ENCODE results near the gene IL36G. TPM values are rescaled to one million over a fixed set of nuclear protein-coding genes. Genes with fewer than 3 reads are reported as not detected.
A peak's percentile ranks its signal among the peaks of the same experiment; 100 is the strongest.

Gene IL36G
- total RNA-seq, 2 experiments from 2014 or later, result not detected

DNA sequence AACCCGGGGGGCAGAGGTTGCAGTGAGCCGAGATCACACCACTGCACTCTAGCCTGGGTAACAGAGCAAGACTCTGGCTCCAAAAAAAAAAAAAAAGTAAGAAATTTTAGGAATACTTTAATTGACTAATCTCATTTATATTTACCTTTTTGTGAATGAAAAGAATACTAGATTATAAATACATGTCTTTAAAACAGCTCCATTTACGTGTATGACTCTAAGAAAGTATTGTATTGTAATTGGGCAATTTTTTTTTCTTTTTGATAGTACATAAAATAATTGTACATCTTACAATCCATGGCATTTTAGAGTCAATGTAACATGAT lies 35.5 kb downstream of the IL36G start:
- DNase-seq (no peak), ATAC-seq (ENCODE audit: low read depth) (no peak)
- peaks cover 8% of the 10 kb centered on the region for H3K36me3 Mint-ChIP-seq
- no peak overlapping the region for H3K27ac Mint-ChIP-seq
- H3K27me3 Mint-ChIP-seq, result peaks cover 6% of the 10 kb centered on the region
- peaks cover 5% of the 10 kb centered on the region for H3K4me1 Mint-ChIP-seq
- H3K9me3 Mint-ChIP-seq, result peaks cover 10% of the 10 kb centered on the region
- POLR2A ChIA-PET, result no interaction called here
- H3K4me3 Mint-ChIP-seq, result no peak overlapping the region

DNA sequence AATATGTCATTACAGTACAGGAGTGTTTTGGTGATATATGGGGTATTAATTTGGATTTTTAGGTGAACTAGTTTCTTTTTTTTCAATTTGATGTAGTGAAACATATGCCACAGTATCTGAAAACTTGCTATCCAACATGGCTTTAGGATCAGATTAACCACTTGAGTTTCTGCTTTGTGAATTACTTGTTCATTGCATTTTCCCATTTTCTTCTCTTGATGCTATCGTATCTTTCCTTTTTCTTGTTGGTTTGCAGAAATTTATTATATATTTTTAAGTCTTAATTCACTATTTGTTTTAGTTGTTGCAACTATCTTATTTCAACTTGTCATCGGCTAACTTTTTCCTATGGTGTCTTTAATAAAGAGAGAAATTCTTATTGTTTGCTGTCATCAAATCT lies 36.3 kb downstream of the IL36G start:
- Mint-ChIP-seq H3K4me3 (no peak overlapping the region), H3K36me3 (peaks cover 10% of the 10 kb centered on the region), H3K4me1 (peaks cover 5% of the 10 kb centered on the region), H3K27ac (no peak overlapping the region), H3K27me3 (peaks cover 6% of the 10 kb centered on the region), H3K9me3 (peaks cover 15% of the 10 kb centered on the region)
- POLR2A ChIA-PET, result no interaction called here
- no peak for DNase-seq
- ATAC-seq (ENCODE audit: low read depth), result no peak

DNA sequence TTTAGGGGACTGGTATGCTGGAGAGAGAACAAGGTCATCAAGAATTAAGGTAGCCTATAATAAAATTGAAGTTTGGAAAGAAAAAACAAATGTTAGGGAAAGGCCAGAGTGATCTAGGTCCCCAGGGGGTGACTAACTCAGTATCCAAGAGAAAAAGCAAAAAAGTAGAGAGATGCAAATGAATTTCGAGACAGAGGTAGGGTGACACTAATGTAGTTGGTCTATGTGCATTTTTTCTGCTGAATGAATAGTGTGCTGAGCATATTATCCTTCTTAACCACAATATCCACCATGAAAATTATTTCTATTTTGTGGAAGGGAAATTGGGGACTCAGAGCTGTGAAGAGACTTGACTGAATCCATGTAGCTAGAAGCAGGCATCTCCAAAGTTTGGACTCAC lies 37.2 kb downstream of the IL36G start:
- Mint-ChIP-seq H3K4me3 (no peak overlapping the region), H3K9me3 (peaks cover 16% of the 10 kb centered on the region)

DNA sequence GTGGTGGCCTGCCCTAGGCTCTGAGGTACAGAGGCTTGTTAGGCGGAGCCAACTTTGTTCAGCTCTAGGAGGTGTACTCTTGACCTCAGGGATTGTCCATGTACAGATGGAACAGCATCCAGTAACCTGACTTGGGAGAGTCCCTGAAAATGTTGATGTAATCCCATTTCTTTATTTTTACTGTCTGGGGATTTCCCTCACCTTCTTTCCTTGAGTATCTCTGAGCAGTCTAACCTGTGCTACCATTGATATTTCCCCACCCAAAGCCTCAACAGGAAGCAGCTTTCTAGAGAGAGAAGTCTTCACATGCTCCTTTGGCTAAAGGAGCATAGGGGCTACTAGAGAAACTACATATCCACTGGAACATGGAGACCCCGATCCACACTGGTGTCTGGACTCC lies 37.8 kb downstream of the IL36G start:
- Mint-ChIP-seq H3K9me3 (peaks cover 16% of the 10 kb centered on the region), H3K4me1 (peaks cover 4% of the 10 kb centered on the region), H3K27me3 (peaks cover 8% of the 10 kb centered on the region), H3K4me3 (no peak overlapping the region), H3K27ac (no peak overlapping the region), H3K36me3 (peaks cover 10% of the 10 kb centered on the region)
- ATAC-seq (ENCODE audit: low read depth) (peak; percentile 42), DNase-seq (no peak)
- POLR2A ChIA-PET, result no interaction called here

More for the DNA sequence above, 37.2 kb downstream of the IL36G start:
- Mint-ChIP-seq H3K36me3 (peaks cover 10% of the 10 kb centered on the region), H3K27me3 (peaks cover 8% of the 10 kb centered on the region), H3K27ac (no peak overlapping the region), H3K4me1 (peaks cover 4% of the 10 kb centered on the region)
- POLR2A ChIA-PET, result no interaction called here
- no peak for DNase-seq
- no peak for ATAC-seq (ENCODE audit: low read depth)

DNA sequence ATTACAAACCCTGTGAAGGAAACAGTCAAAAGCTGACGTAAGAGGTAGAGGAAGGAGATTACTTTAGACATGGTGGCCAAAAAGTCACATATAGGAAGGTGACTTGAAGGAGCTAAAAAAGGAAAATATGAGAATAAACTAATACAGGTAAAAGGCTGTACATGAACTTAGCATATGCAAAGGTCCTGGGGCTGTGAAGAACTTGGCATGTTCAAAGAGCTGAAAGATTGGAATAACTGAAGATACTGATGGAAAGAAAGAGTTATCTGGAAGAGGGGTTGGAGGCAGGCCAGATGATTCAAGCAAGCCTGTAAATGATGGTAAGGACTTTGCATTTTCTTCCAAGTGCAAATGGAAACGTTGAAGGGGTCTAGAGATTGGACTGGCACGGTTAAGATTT lies 40.7 kb downstream of the IL36G start:
- peaks cover 16% of the 10 kb centered on the region for H3K27me3 Mint-ChIP-seq
- no peak overlapping the region for H3K4me3 Mint-ChIP-seq
- ATAC-seq (ENCODE audit: low read depth) (no peak), DNase-seq (no peak)
- H3K9me3 Mint-ChIP-seq, result peaks cover 13% of the 10 kb centered on the region
- POLR2A ChIA-PET, result interaction anchor here (0.6 kb wide), 1 partner anchor 362 kb away, joined by 3 read pairs; no protein-coding TSS in a partner anchor
- H3K4me1 Mint-ChIP-seq, result no peaks in the 10 kb centered on the region
- no peak overlapping the region for H3K27ac Mint-ChIP-seq
- peaks cover 7% of the 10 kb centered on the region for H3K36me3 Mint-ChIP-seq

DNA sequence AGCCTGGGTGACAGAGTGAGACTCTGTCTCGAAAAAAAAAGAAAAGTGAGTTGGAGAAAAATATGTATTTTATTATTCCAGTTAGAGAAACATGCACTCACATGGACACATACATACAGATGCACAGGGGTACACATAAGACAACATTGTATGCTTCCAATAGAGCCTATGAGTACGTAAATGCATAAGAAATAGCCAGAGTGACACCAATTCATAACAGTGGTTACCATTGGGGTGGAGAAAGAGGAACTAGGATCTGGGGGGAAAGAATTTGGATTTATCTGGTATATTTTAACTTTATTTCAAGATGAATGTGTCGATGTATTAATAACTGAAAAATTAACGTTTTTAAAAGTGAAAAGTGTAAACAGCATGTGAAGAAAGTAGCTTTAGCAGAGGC lies 43.5 kb downstream of the IL36G start:
- ATAC-seq (ENCODE audit: low read depth) (no peak), DNase-seq (no peak)
- Mint-ChIP-seq H3K4me1 (no peaks in the 10 kb centered on the region), H3K27ac (no peak overlapping the region), H3K36me3 (peaks cover 7% of the 10 kb centered on the region), H3K9me3 (peaks cover 11% of the 10 kb centered on the region), H3K4me3 (no peak overlapping the region), H3K27me3 (peaks cover 22% of the 10 kb centered on the region)
- POLR2A ChIA-PET, result no interaction called here

DNA sequence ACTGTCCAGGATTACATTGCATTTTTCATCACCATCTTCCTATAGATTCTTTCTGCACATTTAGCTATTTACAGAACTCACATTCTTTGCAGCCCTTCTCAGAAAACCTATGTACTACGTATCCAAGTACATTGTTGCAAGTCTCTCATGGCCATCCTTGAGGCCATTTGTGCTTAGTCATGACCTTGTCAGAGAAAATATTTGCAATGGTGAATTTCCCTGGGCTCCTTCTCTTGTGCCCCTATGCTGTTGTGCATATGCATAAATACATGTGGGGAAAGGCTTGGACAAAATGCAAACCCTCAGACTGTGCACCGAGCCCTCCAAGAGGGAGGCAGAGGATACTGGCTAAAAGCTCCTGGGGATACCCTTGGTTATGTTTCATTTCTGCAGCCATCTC lies 47.0 kb downstream of the IL36G start:
- Mint-ChIP-seq H3K27me3 (peaks cover 30% of the 10 kb centered on the region), H3K4me3 (no peak overlapping the region), H3K27ac (no peak overlapping the region), H3K9me3 (no peaks in the 10 kb centered on the region), H3K36me3 (no peaks in the 10 kb centered on the region), H3K4me1 (no peaks in the 10 kb centered on the region)
- POLR2A ChIA-PET, result no interaction called here
- ATAC-seq (ENCODE audit: low read depth) (no peak), DNase-seq (no peak)

DNA sequence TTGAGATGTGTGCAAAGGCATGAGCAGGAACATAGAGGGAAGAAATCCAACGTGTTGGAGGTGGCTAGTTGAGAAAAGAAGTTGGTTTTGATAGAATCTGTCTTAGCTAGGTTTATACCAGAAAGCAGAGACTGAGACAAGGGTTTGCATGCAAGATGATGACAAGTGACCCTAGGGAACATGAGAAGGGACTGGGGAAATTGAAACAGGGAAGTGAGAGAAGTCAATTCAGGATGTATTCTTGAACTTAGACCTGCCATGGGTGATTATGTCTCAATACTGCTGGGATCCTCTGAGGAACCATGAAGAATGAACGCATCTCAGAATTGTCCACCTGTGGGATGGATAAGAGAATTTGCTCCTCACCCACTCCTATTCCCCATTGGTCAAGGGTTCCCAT lies 47.9 kb downstream of the IL36G start:
- Mint-ChIP-seq H3K27me3 (peaks cover 35% of the 10 kb centered on the region), H3K9me3 (no peaks in the 10 kb centered on the region), H3K27ac (no peak overlapping the region), H3K4me1 (no peaks in the 10 kb centered on the region), H3K36me3 (no peaks in the 10 kb centered on the region), H3K4me3 (no peak overlapping the region)
- POLR2A ChIA-PET, result no interaction called here
- ATAC-seq (ENCODE audit: low read depth), result no peak
- no peak for DNase-seq

DNA sequence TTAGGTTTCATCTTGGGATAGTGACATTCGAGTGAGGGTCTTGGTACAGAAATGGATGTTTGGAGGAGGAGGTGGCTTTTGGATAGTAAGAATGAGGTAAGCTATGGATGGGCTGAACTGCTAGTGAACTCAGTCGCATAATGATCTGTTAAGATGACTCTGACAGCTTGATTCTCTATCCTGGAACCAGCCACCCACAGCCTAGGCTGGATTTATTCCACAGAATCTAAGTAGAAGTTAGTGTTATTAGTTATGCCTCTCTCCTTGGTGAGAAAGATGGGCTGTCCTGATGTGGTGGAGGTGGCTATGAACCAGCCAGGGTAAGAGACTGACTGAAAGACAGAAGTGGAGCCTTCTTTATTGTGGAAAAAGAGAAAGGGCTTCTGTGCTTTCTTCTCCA lies 49.9 kb downstream of the IL36G start:
- H3K4me3 Mint-ChIP-seq, result no peak overlapping the region
- H3K27ac Mint-ChIP-seq, result no peak overlapping the region
- no peak for ATAC-seq (ENCODE audit: low read depth)
- H3K9me3 Mint-ChIP-seq, result no peaks in the 10 kb centered on the region
- H3K36me3 Mint-ChIP-seq, result no peaks in the 10 kb centered on the region
- H3K27me3 Mint-ChIP-seq, result peaks cover 32% of the 10 kb centered on the region
- no peak for DNase-seq
- POLR2A ChIA-PET, result no interaction called here
- no peaks in the 10 kb centered on the region for H3K4me1 Mint-ChIP-seq

DNA sequence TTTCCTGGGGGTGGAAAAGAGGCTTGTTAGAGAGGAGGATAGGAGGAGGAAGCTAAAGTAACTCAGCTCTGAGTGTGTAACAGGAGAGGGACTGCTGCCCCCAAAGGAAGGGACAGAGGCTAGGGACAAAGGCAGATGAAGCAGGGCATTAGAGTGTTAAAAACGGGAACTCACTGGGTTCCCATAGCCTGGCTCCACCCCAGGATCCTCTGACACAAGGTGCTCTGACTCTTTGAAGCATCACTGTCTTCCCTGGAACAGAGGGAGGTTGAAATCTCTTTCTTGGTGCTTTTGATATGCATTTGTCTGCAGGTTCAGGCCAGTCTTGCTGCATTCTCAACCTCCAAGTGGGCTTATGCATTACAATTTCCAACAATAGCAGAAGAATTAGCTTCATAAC lies 50.3 kb downstream of the IL36G start:
- ATAC-seq (ENCODE audit: low read depth), result no peak
- H3K9me3 Mint-ChIP-seq, result no peaks in the 10 kb centered on the region
- peaks cover 31% of the 10 kb centered on the region for H3K27me3 Mint-ChIP-seq
- H3K4me1 Mint-ChIP-seq, result no peaks in the 10 kb centered on the region
- POLR2A ChIA-PET, result no interaction called here
- H3K27ac Mint-ChIP-seq, result no peak overlapping the region
- DNase-seq, result no peak
- H3K36me3 Mint-ChIP-seq, result no peaks in the 10 kb centered on the region
- no peak overlapping the region for H3K4me3 Mint-ChIP-seq

DNA sequence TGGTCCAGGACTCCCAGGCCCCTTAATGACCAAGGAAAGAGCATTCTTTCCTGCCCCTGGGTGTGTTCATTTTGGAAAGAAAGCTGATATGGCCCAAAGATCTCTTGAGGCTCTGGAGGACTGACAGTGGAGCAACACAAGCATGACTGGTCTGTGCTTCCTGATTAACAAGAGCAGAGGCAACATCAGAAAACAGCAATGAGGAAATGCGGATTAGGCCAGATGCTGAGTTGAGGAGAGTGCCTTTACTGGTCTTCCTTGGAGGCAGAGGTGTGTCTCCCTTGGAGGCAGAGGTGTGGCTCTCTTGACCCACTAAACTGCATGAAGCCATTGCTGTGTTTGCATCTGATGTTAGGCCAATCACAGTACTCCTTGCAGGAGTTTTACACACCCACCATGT lies 54.9 kb downstream of the IL36G start:
- POLR2A ChIA-PET, result no interaction called here
- Mint-ChIP-seq H3K27me3 (peaks cover 14% of the 10 kb centered on the region), H3K36me3 (no peaks in the 10 kb centered on the region), H3K9me3 (no peaks in the 10 kb centered on the region), H3K4me3 (no peak overlapping the region), H3K4me1 (no peaks in the 10 kb centered on the region), H3K27ac (no peak overlapping the region)
- DNase-seq (no peak), ATAC-seq (ENCODE audit: low read depth) (no peak)

DNA sequence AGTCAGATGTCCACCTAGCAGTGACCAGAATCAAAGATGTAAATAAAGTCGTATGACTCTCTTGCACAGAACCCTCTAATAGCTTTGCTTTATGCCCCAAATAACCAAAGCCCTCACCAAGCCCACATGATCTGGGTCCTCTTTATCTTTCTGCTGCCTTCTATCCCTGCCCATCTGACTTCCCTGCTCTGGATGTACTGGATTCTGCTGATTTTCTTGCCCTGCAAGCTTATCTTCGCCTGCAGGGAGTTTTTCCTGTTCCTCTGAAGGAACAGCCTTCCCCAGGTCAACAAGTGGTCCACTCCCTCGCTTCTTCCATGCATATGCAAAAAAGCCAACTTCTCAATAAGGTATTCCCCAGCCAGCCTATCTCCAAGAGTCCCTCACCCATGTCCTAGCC lies 56.2 kb downstream of the IL36G start:
- Mint-ChIP-seq H3K9me3 (no peaks in the 10 kb centered on the region), H3K36me3 (no peaks in the 10 kb centered on the region), H3K27ac (no peak overlapping the region), H3K4me1 (no peaks in the 10 kb centered on the region), H3K27me3 (peaks cover 11% of the 10 kb centered on the region), H3K4me3 (no peak overlapping the region)
- POLR2A ChIA-PET, result no interaction called here
- no peak for DNase-seq
- no peak for ATAC-seq (ENCODE audit: low read depth)

Other genes with a start within 250 kb of the IL36G start
- 10 to 100 TPM; 38.9 to 40.3 TPM for gene CKAP2L, start 213.4 kb upstream of the IL36G start, total RNA-seq
- not detected for gene IL1A, start 193.5 kb upstream of the IL36G start, total RNA-seq
- gene IL1B, start 141.2 kb upstream of the IL36G start, total RNA-seq, result under 1 TPM in 1 of 2 experiments, not detected in 1; 0.19 TPM
- not detected for gene IL37, start 66.8 kb upstream of the IL36G start, total RNA-seq
- gene IL36A, start 27.5 kb downstream of the IL36G start, total RNA-seq, result not detected
- gene IL36B, start 74.9 kb downstream of the IL36G start, total RNA-seq, result not detected
- not detected for gene IL36RN, start 81.2 kb downstream of the IL36G start, total RNA-seq
- not detected for gene IL1F10, start 90.0 kb downstream of the IL36G start, total RNA-seq
- 1 to 10 TPM; 2.1 to 4.0 TPM for gene IL1RN, start 149.6 kb downstream of the IL36G start, total RNA-seq
- 100 to 1,000 TPM; 361 to 385 TPM for gene PSD4, start 196.0 kb downstream of the IL36G start, total RNA-seq